AG09319 (cell line): ENCODE measurements around the gene GRM1.

Experiments
- DNase-seq: peaks from one replicate; pipeline ENCODE4 v3.0.0-alpha.2; 2010; ENCODE audit warnings: low read depth; ENCODE audit errors: extremely low read depth
- CTCF ChIP-seq: IDR thresholded peaks from 2 replicates; pipeline ENCODE4 v1.5.1; 2011; ENCODE audit warnings: low read depth, mild to moderate bottlenecking, inconsistent platforms, low read length, moderate library complexity

The GRM1 gene

GRCh38 chr6:146472918-146473317 lies 444.1 kb downstream of the GRM1 start:
- TF ChIP-seq CTCF, result no peak
- no peak for DNase-seq

GRCh38 chr6:146481527-146481926 lies 452.7 kb downstream of the GRM1 start:
- no peak for DNase-seq
- no peak for TF ChIP-seq CTCF

GRCh38 chr6:146484411-146484810 lies 455.5 kb downstream of the GRM1 start:
- no peak for TF ChIP-seq CTCF
- no peak for DNase-seq
